ENCODE data around the gene GNAQ.

GRCh38 chr9:78044886-78045285 lies 13.3 kb upstream of the GNAQ start:
- TF ChIP-seq CTCF (conservative IDR thresholded peaks at IDR 0.05 in 1 of 2, IDR thresholded peaks at IDR 0.05 in 1 of 2; ENCODE audit: extremely low read depth in 1 of 2, insufficient read depth in 1 of 2, low read depth in 1 of 2, low read length in 2 of 2) = no peak
- TF ChIP-seq EZH2 (IDR thresholded peaks at IDR 0.05; ENCODE audit: borderline replicate concordance, low read length) = no peak
